HUES64 (cell line): ENCODE results near the gene AGAP1.

ENCODE experiments used
- H3K27ac ChIP-seq: 2 replicates; pipeline ENCODE4 v1.7.0; 2013; ENCODE audit warnings: low read depth, low read length, inconsistent platforms
- H3K27me3 ChIP-seq: 2 replicates; pipeline ENCODE4 v1.6.1; 2013; ENCODE audit warnings: mild to moderate bottlenecking, low read length; ENCODE audit not compliant: insufficient read depth
- H3K36me3 ChIP-seq: 2 replicates; pipeline ENCODE4 v1.6.1; 2013; ENCODE audit warnings: mild to moderate bottlenecking, low read length; ENCODE audit not compliant: insufficient read depth
- H3K4me1 ChIP-seq: 2 replicates; pipeline ENCODE4 v1.6.1; 2013; ENCODE audit warnings: mild to moderate bottlenecking, low read length, moderate library complexity; ENCODE audit not compliant: insufficient read depth
- H3K4me3 ChIP-seq: 2 replicates; pipeline ENCODE4 v1.5.1; 2013; ENCODE audit warnings: mild to moderate bottlenecking, low read length, moderate library complexity
- H3K9ac ChIP-seq: 2 replicates; pipeline ENCODE4 v1.6.1; 2013; ENCODE audit warnings: mild to moderate bottlenecking, low read depth, low read length
- H3K9me3 ChIP-seq: 2 replicates; pipeline ENCODE4 v1.6.1; 2013; ENCODE audit warnings: low read depth, low read length; ENCODE audit not compliant: insufficient read depth
- WGBS: fragments of 150-250, 120-280 bp; methylation state at CpG from one replicate; pipeline ENCODE4 v1.1.7; 2013; ENCODE audit warnings: missing lambda C conversion rate; 5-methylcytosine and 5-hydroxymethylcytosine counted together

AGAP1 gene

DNA sequence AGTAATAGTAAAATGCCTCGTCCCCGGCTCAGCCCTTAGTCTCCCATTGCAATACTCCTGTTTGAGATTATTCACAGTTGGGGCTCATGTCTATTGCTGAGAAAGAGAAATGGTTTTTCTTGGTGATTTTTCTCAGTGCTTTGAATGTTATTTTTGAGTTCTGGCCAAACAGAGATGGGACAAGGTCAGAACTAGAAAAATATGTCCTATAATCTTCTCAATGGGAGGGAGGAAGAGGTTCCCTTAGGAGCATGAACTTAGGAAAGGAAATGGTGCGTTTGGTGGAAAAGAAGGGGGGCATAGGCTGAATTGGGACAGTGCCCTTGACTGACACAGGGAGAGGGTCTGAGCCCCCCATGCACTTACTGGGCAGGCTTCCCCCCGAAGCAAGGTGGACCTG is 133.8 kb downstream of the AGAP1 start:
- H3K27ac ChIP-seq: no peak overlapping the region
- no peaks in the 10 kb centered on the region for H3K27me3 ChIP-seq
- H3K4me1 ChIP-seq: 0 out of 2 replicates have a peak, but pooled peaks cover 5% of the 10 kb centered on the region
- 94% methylated on average over 4 of the region's 4 CpGs for WGBS
- no peaks in the 10 kb centered on the region for H3K9me3 ChIP-seq
- H3K4me3 ChIP-seq: no peak overlapping the region
- no peak overlapping the region for H3K9ac ChIP-seq
- no peaks in the 10 kb centered on the region for H3K36me3 ChIP-seq

GRCh38 chr2:235630718-235631296 is 137.0 kb downstream of the AGAP1 start:
- Histone ChIP-seq H3K27me3 (no peaks in the 10 kb centered on the region), H3K9me3 (no peaks in the 10 kb centered on the region), H3K9ac (no peak overlapping the region), H3K4me3 (no peak overlapping the region), H3K27ac (no peak overlapping the region), H3K4me1 (0 out of 2 replicates have a peak, but pooled peaks cover 7% of the 10 kb centered on the region), H3K36me3 (no peaks in the 10 kb centered on the region)
- WGBS: 92% methylated on average over 21 of the region's 21 CpGs

DNA sequence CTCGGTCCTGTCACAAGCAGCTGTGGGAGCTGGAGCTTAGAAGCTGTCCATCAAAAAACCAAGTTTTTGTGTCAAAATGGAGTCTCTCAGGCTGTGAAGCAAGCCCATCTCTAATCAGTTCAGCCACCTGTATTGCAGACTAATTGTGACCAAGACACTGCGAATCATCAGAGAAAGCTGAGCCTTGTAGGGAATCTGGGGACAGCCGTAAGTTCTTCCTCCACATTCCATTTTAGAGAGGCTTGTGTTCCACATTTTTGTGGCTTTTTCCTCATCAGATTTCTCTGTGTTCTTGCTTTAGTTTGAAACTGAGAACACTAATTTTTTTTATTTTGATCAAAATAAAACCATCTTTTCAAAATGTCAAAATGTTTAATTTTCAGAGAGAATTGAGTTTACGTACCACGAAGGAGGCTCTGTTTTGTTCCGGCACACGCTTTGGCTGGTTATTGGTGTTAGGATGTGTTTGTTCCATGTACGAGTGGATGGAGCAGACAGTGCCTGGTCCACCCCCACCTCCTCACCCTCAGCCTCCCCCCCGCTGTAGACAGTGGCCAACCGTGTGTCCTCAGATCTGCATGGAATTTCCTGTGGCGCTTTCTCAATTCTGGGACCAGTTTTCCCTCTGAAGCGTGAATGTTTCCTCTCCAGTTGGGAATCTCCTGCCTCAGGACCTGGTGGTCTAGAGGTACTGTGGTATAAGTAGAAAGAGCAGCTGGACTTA is 140.8 kb downstream of the AGAP1 start:
- Histone ChIP-seq H3K27ac (no peak overlapping the region), H3K9me3 (no peaks in the 10 kb centered on the region), H3K27me3 (no peaks in the 10 kb centered on the region), H3K36me3 (no peaks in the 10 kb centered on the region), H3K4me1 (0 out of 2 replicates have a peak, but pooled peaks cover 18% of the 10 kb centered on the region), H3K9ac (no peak overlapping the region), H3K4me3 (no peak overlapping the region)
- 87% methylated on average over 11 of the region's 12 CpGs for WGBS

DNA sequence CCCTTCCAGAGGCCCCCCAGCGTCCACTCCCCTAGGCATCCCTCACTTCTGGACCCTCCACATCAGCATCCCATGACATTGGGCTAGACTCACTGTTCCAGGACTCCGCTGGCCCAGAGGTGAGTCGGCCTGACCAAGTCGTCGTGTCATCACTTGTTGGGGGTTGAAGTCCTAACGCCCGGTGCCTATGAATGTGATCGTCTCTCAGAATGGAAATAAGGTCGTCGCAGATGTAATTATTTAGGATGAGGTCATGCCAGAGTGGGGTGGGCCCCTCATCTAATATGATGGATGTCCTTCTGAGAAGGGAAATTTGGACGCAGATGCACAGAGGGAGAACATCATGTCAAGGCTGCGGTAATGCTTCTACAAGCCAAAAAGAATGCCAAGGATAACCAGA is 142.7 kb downstream of the AGAP1 start:
- Histone ChIP-seq H3K9ac (no peak overlapping the region), H3K4me3 (no peak overlapping the region), H3K36me3 (no peaks in the 10 kb centered on the region), H3K27me3 (no peaks in the 10 kb centered on the region), H3K4me1 (peaks cover 37% of the 10 kb centered on the region), H3K27ac (no peak overlapping the region), H3K9me3 (no peaks in the 10 kb centered on the region)
- 95% methylated on average over 12 of the region's 12 CpGs for WGBS

GRCh38 chr2:235637896-235638295 is 144.1 kb downstream of the AGAP1 start:
- Histone ChIP-seq H3K9me3 (no peaks in the 10 kb centered on the region), H3K36me3 (no peaks in the 10 kb centered on the region), H3K9ac (no peak overlapping the region), H3K4me1 (peaks cover 47% of the 10 kb centered on the region), H3K27me3 (no peaks in the 10 kb centered on the region), H3K4me3 (no peak overlapping the region), H3K27ac (no peak overlapping the region)
- WGBS: 94% methylated on average over 7 of the region's 7 CpGs

DNA sequence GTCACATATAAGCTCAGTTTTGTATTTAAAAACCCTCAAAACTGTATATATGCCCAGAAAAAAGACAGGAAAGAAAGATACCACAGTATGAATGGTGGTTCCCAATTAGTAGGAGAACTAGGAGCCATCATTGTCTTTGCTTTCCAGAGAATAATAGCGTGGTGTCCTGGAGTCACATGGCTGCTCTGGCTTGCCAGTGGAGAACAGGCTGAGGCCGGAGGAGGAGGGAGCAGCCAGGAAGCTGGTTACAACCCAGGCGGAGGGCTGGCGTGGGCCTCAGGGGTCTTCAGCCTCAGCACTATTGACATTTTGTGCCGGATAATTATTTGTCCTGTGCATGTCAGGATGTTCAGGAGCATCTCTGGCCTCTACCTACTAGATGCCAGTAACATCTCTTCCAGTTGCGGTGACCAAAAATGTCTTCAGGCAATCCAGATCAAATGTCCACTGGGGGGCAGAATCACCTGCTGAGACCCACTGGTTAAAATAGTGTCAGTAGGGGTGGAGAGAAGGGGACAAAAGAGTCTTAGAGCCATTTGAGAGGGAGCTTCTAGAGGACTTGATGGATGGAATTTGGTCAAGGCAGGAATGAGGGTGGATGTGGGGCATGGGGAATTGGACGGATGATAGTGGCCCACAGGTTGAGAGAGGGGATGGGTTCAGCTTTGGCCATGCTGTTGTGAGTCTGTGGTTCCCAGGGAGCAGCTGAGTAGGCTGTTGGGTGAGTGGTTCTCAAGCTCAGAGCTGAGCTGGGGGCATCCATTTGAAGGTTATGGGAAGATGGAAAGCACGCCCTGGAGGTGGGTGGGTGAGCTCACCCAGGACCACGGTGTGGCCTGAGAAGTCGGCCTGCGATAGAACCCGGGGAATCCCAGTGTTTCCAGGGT is 144.9 kb downstream of the AGAP1 start:
- H3K4me1 ChIP-seq: peaks cover 47% of the 10 kb centered on the region
- 88% methylated on average over 12 of the region's 12 CpGs for WGBS

DNA sequence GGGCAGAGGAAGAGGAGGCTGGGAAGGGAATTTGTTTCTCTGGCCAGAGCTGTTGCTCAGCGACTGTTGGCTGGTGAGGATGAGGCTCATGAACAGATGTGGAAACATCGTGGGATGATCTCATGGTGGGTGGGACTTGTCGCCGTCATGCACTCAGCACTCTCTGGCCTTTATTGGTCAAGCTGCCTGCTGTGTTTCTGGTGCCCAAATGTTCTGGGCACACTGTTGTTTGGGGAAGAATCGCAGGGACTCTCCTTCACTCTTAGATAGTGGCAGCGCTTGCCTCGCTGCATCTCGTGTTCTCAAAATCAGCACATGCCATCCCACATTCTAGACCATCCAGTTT is 145.6 kb downstream of the AGAP1 start:
- no peak overlapping the region for H3K4me3 ChIP-seq
- no peaks in the 10 kb centered on the region for H3K9me3 ChIP-seq
- no peaks in the 10 kb centered on the region for H3K27me3 ChIP-seq
- H3K9ac ChIP-seq: no peak overlapping the region
- H3K4me1 ChIP-seq: peaks cover 44% of the 10 kb centered on the region
- no peaks in the 10 kb centered on the region for H3K36me3 ChIP-seq
- 81% methylated on average over 8 of the region's 8 CpGs for WGBS
- H3K27ac ChIP-seq: no peak overlapping the region

More for the DNA sequence above, 144.9 kb downstream of the AGAP1 start:
- Histone ChIP-seq H3K9ac (no peak overlapping the region), H3K4me3 (no peak overlapping the region), H3K27ac (no peak overlapping the region), H3K27me3 (no peaks in the 10 kb centered on the region), H3K9me3 (no peaks in the 10 kb centered on the region), H3K36me3 (no peaks in the 10 kb centered on the region)

GRCh38 chr2:235639885-235640284 is 146.0 kb downstream of the AGAP1 start:
- Histone ChIP-seq H3K27ac (no peak overlapping the region), H3K4me1 (peaks cover 41% of the 10 kb centered on the region), H3K9me3 (no peaks in the 10 kb centered on the region), H3K9ac (no peak overlapping the region), H3K36me3 (no peaks in the 10 kb centered on the region), H3K27me3 (no peaks in the 10 kb centered on the region), H3K4me3 (no peak overlapping the region)
- WGBS: 73% methylated on average over 2 of the region's 2 CpGs

- no peaks in the 10 kb centered on the region for H3K27me3 ChIP-seq
- H3K27ac ChIP-seq: no peak overlapping the region
- H3K36me3 ChIP-seq: no peaks in the 10 kb centered on the region
- no peak overlapping the region for H3K9ac ChIP-seq
- no peaks in the 10 kb centered on the region for H3K9me3 ChIP-seq
- peaks cover 41% of the 10 kb centered on the region for H3K4me1 ChIP-seq
- H3K4me3 ChIP-seq: no peak overlapping the region
- 58% methylated on average over 2 of the region's 2 CpGs for WGBS
Observed at GRCh38 chr2:235640377-235640776, 146.5 kb downstream of the AGAP1 start.

DNA sequence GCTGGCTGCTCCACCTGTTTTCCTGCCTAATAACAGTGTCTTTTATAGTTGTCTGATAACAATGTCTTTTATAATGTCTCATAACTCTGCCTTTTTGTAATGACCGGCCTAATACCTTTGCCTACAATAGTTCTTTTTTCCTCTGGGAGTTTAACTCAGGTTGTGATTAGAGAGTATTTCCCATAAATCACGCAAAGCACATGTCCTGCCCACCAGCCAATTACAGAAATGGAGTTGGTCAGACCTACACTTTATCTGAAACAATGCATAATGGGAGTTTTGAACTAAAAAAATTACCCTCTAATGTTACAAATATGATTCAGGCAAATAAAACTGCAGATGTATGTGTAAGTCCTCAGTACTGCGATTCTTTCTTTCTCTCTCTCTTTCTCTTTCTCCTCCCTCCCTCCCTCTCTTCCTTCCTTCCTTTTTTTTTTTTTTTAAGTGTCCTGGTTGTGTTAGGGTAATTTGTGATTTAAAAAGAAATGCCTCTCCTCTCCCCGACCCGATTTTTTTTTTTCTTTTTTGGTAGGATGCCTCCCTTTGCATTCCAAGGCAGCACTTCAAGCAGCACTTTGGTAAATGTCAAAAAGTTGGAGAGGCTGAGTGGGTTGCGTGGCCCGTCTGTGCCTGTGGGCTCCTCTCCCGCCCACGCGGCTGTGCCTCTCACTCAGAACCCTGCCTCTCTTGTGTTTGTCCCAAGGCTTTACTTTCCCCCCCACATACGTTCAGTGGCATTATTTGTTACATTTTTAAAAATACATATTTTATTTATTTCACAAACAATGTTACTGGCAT is 147.3 kb downstream of the AGAP1 start:
- no peaks in the 10 kb centered on the region for H3K9me3 ChIP-seq

More for the DNA sequence above, 147.3 kb downstream of the AGAP1 start:
- Histone ChIP-seq H3K27ac (no peak overlapping the region), H3K4me3 (no peak overlapping the region), H3K4me1 (peaks cover 41% of the 10 kb centered on the region), H3K36me3 (no peaks in the 10 kb centered on the region), H3K9ac (no peak overlapping the region), H3K27me3 (no peaks in the 10 kb centered on the region)
- WGBS: 62% methylated on average over 5 of the region's 11 CpGs
